PC-9 (cell line): ENCODE results near the gene ZBED4. TPM values are rescaled to one million over a fixed set of nuclear protein-coding genes. Genes with fewer than 3 reads are reported as not detected.

Experiments used
- BruUV-seq: library from RNA; stranded (reverse); fragments of 400-500 nt; replicated peaks from 2 replicates; lab custom pipeline; 2021; lab: Mats Ljungman, UMichigan
- CTCF ChIA-PET: fragments of 300-600 bp; sonication (Branson Sonifier 250); formaldehyde crosslinking; loops from one replicate; lab custom pipeline; 2022; ENCODE audit warnings: antibody characterized with exemption; lab: Charles Lee
- POLR2A ChIA-PET: fragments of 300-600 bp; sonication (Branson Sonifier 250); formaldehyde crosslinking; loops from one replicate; lab custom pipeline; 2022; ENCODE audit warnings: antibody characterized with exemption; ENCODE audit not compliant: unreplicated experiment; lab: Charles Lee
- DNase-seq, 2 experiments: peaks; one replicate each; pipeline versions ENCODE4 v3.0.0 to v3.0.0-alpha.2; 2015 to 2022; ENCODE audit warnings: mixed read lengths in 1 of 2
- H2AFZ ChIP-seq: fragments of 200-600 bp; sonication (generic); 2 replicates; pipeline ENCODE4 v1.8.1; 2017; ENCODE audit warnings: antibody characterized with exemption
- H3F3A ChIP-seq: fragments of 200-600 bp; sonication (generic); 2 replicates; pipeline ENCODE4 v1.8.1; 2017; ENCODE audit warnings: antibody characterized with exemption, mild to moderate bottlenecking, low read depth; ENCODE audit not compliant: insufficient read depth
- H3K27ac ChIP-seq: fragments of 200-600 bp; sonication (generic); 2 replicates; pipeline ENCODE4 v1.6.1; 2016; ENCODE audit warnings: mixed run types
- H3K27me3 ChIP-seq: fragments of 200-600 bp; sonication (generic); 2 replicates; pipeline ENCODE4 v1.6.1; 2016; ENCODE audit warnings: low read depth, mixed run types; ENCODE audit not compliant: insufficient read depth
- H3K36me3 ChIP-seq: fragments of 200-600 bp; sonication (generic); 2 replicates; pipeline ENCODE4 v1.6.1; 2016; ENCODE audit warnings: low read depth, mixed run types
- H3K4me1 ChIP-seq: fragments of 200-600 bp; sonication (generic); replicated peaks from 2 replicates; pipeline ENCODE4 v1.6.1; 2016; ENCODE audit warnings: mixed run types; ENCODE audit not compliant: insufficient read depth
- H3K4me2 ChIP-seq: fragments of 200-600 bp; sonication (generic); 2 replicates; pipeline ENCODE4 v1.6.1; 2017; ENCODE audit warnings: mixed run types
- H3K4me3 ChIP-seq: fragments of 200-600 bp; sonication (generic); 2 replicates; pipeline ENCODE4 v1.6.1; 2016; ENCODE audit warnings: mixed run types
- H3K79me2 ChIP-seq: fragments of 200-600 bp; sonication (generic); 2 replicates; pipeline ENCODE4 v1.6.1; 2017; ENCODE audit warnings: low read depth, mixed run types
- H3K9me2 ChIP-seq: fragments of 200-600 bp; sonication (generic); 2 replicates; pipeline ENCODE4 v1.8.1; 2017; ENCODE audit warnings: mild to moderate bottlenecking; ENCODE audit not compliant: insufficient read depth
- H3K9me3 ChIP-seq: fragments of 200-600 bp; sonication (generic); 2 replicates; pipeline ENCODE4 v1.8.1; 2016; ENCODE audit warnings: low read depth; ENCODE audit not compliant: insufficient read depth
- H4K20me1 ChIP-seq: fragments of 200-600 bp; sonication (generic); 2 replicates; pipeline ENCODE4 v1.8.1; 2017; ENCODE audit not compliant: insufficient read depth
- CTCF ChIP-seq: fragments of 200-600 bp; sonication (generic); conservative IDR thresholded peaks from 2 replicates; pipeline ENCODE4 v1.6.1; 2017; ENCODE audit warnings: mixed run types, antibody characterized with exemption, mild to moderate bottlenecking, moderate library complexity
- EZH2 ChIP-seq: fragments of 200-600 bp; sonication (generic); IDR thresholded peaks from 2 replicates; pipeline ENCODE4 v1.8.0; 2017; ENCODE audit warnings: antibody characterized with exemption, low read depth
- intact Hi-C: fragments of 100-400 bp; cut with micrococcal nuclease; formaldehyde crosslinking; loops from one replicate; pipeline ENCODE4 v1.10.0; 2022; ENCODE audit not compliant: unreplicated experiment
- total RNA-seq: library from RNA; stranded (reverse); gene quantifications from 2 replicates; pipeline ENCODE4 v1.2.3, GENCODE V29; 2021

The ZBED4 gene
- total RNA-seq, 1 experiment from 2014 or later = 21.4 TPM

- peaks cover 31% of the 10 kb centered on the region for H4K20me1 ChIP-seq
- POLR2A ChIA-PET = no interaction called here
- no peak overlapping the region for H3K4me2 ChIP-seq
Measured at GRCh38 chr22:49866646-49867045, 13.0 kb downstream of the ZBED4 start.

GRCh38 chr22:49867303-49868265 is 13.9 kb downstream of the ZBED4 start:
- peaks cover 25% of the 10 kb centered on the region for H3K9me3 ChIP-seq
- no peak overlapping the region for H3K4me2 ChIP-seq
- peaks cover 96% of the 10 kb centered on the region for H3K79me2 ChIP-seq
- peaks cover 40% of the 10 kb centered on the region for H3K36me3 ChIP-seq
- no peaks in the 10 kb centered on the region for H3K27me3 ChIP-seq
- BruUV-seq = no TSS peak
- no peak overlapping the region for H3K27ac ChIP-seq
- no peaks in the 10 kb centered on the region for H3K4me1 ChIP-seq
- intact Hi-C loops = no loop called here
- POLR2A ChIA-PET = no interaction called here
- H3F3A ChIP-seq = no peaks in the 10 kb centered on the region; the same call in 1 of the 2 replicates
- CTCF ChIA-PET = no interaction called here
- no peak for DNase-seq
- H4K20me1 ChIP-seq = peaks cover 31% of the 10 kb centered on the region
- no peaks in the 10 kb centered on the region for H3K9me2 ChIP-seq
- TF ChIP-seq EZH2 (no peak), CTCF (no peak)
- H2AFZ ChIP-seq = no peak overlapping the region
- H3K4me3 ChIP-seq = no peak overlapping the region

More at GRCh38 chr22:49866646-49867045, 13.0 kb downstream of the ZBED4 start:
- CTCF ChIA-PET = no interaction called here
- Histone ChIP-seq H3K36me3 (peaks cover 40% of the 10 kb centered on the region), H3K27ac (no peak overlapping the region), H3K4me1 (no peaks in the 10 kb centered on the region), H3F3A (no peaks in the 10 kb centered on the region; the same call in 1 of the 2 replicates), H3K79me2 (peaks cover 97% of the 10 kb centered on the region), H3K27me3 (no peaks in the 10 kb centered on the region), H3K4me3 (no peak overlapping the region), H2AFZ (no peak overlapping the region), H3K9me3 (peaks cover 25% of the 10 kb centered on the region), H3K9me2 (no peaks in the 10 kb centered on the region)
- TF ChIP-seq EZH2 (no peak), CTCF (no peak)
- BruUV-seq = no TSS peak
- intact Hi-C loops = no loop called here
- DNase-seq = no peak

- no peak overlapping the region for H3K4me3 ChIP-seq
Measured at GRCh38 chr22:49869086-49869830, 15.6 kb downstream of the ZBED4 start.

More at GRCh38 chr22:49869086-49869830, 15.6 kb downstream of the ZBED4 start:
- H3K9me2 ChIP-seq = no peaks in the 10 kb centered on the region
- no peaks in the 10 kb centered on the region; the same call in 1 of the 2 replicates for H3F3A ChIP-seq
- CTCF ChIA-PET = no interaction called here
- DNase-seq = no peak
- no peak overlapping the region for H2AFZ ChIP-seq
- H3K9me3 ChIP-seq = peaks cover 25% of the 10 kb centered on the region
- no TSS peak for BruUV-seq
- no peaks in the 10 kb centered on the region for H3K27me3 ChIP-seq
- no peak overlapping the region for H3K27ac ChIP-seq
- H3K4me1 ChIP-seq = no peaks in the 10 kb centered on the region
- H4K20me1 ChIP-seq = peaks cover 26% of the 10 kb centered on the region
- peaks cover 96% of the 10 kb centered on the region for H3K79me2 ChIP-seq
- POLR2A ChIA-PET = no interaction called here
- no peak for TF ChIP-seq EZH2
- no peak for TF ChIP-seq CTCF
- no peak overlapping the region for H3K4me2 ChIP-seq
- intact Hi-C loops = no loop called here
- peaks cover 40% of the 10 kb centered on the region for H3K36me3 ChIP-seq
